Measurements from ENCODE around the gene SMG6.

Gene SMG6

GRCh38 chr17:2092253-2092652, 211.3 kb downstream of the SMG6 start:
- CTCF ChIA-PET: interaction anchor here (1.4 to 4.0 kb wide), 4 partner anchors 28 to 154 kb away, joined by 3 to 24 read pairs (median 4); no protein-coding TSS in a partner anchor

GRCh38 chr17:2090804-2091534, 212.6 kb downstream of the SMG6 start:
- Histone ChIP-seq H3K4me3 (ENCODE audit: low read depth, low read length) (no peak overlapping the region), H3K27ac (ENCODE audit: extremely low read depth, low read depth, low read length) (no peak overlapping the region), H3K4me1 (ENCODE audit: control insufficient read depth, insufficient read depth, low read length) (peaks cover 4% of the 10 kb centered on the region; the same call in 1 of the 2 replicates), H3K9me3 (ENCODE audit: control insufficient read depth, insufficient read depth, low read depth, low read length) (no peaks in the 10 kb centered on the region), H3K36me3 (ENCODE audit: control insufficient read depth in 2 of 2, insufficient read depth in 1 of 2, low read length in 2 of 2) (peaks cover 0 to 17% of the 10 kb centered on the region in 2 experiments; a peak in 2 of 3 replicates)
- no peak for TF ChIP-seq ZNF488 (tag by site-specific recombination; IDR thresholded peaks at IDR 0.05)
- TF ChIP-seq, protein P1, sequence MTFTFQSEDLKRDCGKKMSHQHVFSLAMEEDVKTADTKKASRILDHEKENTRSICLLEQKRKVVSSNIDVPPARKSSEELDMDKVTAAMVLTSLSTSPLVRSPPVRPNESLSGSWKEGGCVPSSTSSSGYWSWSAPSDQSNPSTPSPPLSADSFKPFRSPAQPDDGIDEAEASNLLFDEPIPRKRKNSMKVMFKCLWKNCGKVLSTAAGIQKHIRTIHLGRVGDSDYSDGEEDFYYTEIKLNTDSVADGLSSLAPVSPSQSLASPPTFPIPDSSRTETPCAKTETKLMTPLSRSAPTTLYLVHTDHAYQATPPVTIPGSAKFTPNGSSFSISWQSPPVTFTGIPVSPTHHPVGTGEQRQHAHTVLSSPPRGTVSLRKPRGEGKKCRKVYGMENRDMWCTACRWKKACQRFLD (tag by site-specific recombination; IDR thresholded peaks at IDR 0.05): no peak
- ChIA-PET CTCF (interaction anchor here (0.8 to 4.0 kb wide), 10 partner anchors 20 to 155 kb away, joined by 3 to 24 read pairs (median 3); no protein-coding TSS in a partner anchor), POLR2A (interaction anchor here (0.7 kb wide), 1 partner anchor 43 kb away, joined by 4 read pairs; no protein-coding TSS in a partner anchor)

More at GRCh38 chr17:2092253-2092652, 211.3 kb downstream of the SMG6 start:
- no peak overlapping the region for H3K4me3 ChIP-seq (ENCODE audit: low read depth, low read length)
- POLR2A ChIA-PET: interaction anchor here (0.6 to 0.7 kb wide), 2 partner anchors 35 to 150 kb away, joined by 3 to 7 read pairs; no protein-coding TSS in a partner anchor
- H3K9me3 ChIP-seq (ENCODE audit: control insufficient read depth, insufficient read depth, low read depth, low read length): no peaks in the 10 kb centered on the region
- H3K27ac ChIP-seq (ENCODE audit: extremely low read depth, low read depth, low read length): no peak overlapping the region
- H3K4me1 ChIP-seq (ENCODE audit: control insufficient read depth, insufficient read depth, low read length): peaks cover 4% of the 10 kb centered on the region; the same call in 1 of the 2 replicates
- TF ChIP-seq, protein P2, sequence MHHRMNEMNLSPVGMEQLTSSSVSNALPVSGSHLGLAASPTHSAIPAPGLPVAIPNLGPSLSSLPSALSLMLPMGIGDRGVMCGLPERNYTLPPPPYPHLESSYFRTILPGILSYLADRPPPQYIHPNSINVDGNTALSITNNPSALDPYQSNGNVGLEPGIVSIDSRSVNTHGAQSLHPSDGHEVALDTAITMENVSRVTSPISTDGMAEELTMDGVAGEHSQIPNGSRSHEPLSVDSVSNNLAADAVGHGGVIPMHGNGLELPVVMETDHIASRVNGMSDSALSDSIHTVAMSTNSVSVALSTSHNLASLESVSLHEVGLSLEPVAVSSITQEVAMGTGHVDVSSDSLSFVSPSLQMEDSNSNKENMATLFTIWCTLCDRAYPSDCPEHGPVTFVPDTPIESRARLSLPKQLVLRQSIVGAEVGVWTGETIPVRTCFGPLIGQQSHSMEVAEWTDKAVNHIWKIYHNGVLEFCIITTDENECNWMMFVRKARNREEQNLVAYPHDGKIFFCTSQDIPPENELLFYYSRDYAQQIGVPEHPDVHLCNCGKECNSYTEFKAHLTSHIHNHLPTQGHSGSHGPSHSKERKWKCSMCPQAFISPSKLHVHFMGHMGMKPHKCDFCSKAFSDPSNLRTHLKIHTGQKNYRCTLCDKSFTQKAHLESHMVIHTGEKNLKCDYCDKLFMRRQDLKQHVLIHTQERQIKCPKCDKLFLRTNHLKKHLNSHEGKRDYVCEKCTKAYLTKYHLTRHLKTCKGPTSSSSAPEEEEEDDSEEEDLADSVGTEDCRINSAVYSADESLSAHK (tag by site-specific recombination; IDR thresholded peaks at IDR 0.05): no peak
- no peak for TF ChIP-seq ZBTB20 (tag by site-specific recombination; IDR thresholded peaks at IDR 0.05)
- TF ChIP-seq SALL2 (tag by site-specific recombination; IDR thresholded peaks at IDR 0.05; ENCODE audit: borderline replicate concordance): no peak
- no peak for TF ChIP-seq ZNF221 (tag by site-specific recombination; IDR thresholded peaks at IDR 0.05; ENCODE audit: borderline replicate concordance)
- H3K36me3 ChIP-seq (ENCODE audit: control insufficient read depth in 2 of 2, insufficient read depth in 1 of 2, low read length in 2 of 2): peaks cover 0 to 11% of the 10 kb centered on the region in 2 experiments; a peak in 2 of 3 replicates

DNA sequence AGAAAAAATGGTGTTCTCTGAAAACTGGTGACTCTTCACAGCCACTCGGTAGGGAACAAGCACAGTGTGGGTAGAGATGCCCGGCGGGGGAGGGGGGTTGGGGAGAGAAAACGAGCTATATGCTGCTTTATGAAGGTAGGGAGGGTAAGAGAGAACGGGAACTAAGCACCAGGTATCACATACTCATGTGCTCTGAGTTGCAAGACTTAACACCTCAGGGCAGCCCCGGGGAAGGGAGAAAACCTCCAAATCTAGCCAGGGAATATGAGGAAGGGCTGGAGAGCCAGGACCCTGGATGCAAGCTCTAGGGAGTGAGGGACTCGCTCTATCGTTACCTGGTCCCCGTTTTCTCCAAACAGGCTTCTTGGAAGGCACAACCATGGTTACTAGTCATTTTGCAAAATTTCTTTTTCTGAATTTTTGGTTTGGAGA, 213.4 kb downstream of the SMG6 start:
- ChIA-PET POLR2A (interaction anchor here (0.7 kb wide), 2 partner anchors 175 to 1111 kb away, joined by 5 to 9 read pairs; no protein-coding TSS in a partner anchor), CTCF (interaction anchor here (0.9 to 4.0 kb wide), 6 partner anchors 20 to 156 kb away, joined by 3 to 24 read pairs (median 4); no protein-coding TSS in a partner anchor)
- Histone ChIP-seq H3K27ac (ENCODE audit: extremely low read depth, low read depth, low read length) (no peak overlapping the region), H3K9me3 (ENCODE audit: control insufficient read depth, insufficient read depth, low read depth, low read length) (no peaks in the 10 kb centered on the region), H3K36me3 (ENCODE audit: control insufficient read depth in 2 of 2, insufficient read depth in 1 of 2, low read length in 2 of 2) (peaks cover 0 to 21% of the 10 kb centered on the region in 2 experiments; a peak in 2 of 3 replicates), H3K4me1 (ENCODE audit: control insufficient read depth, insufficient read depth, low read length) (peaks cover 4% of the 10 kb centered on the region; the same call in 1 of the 2 replicates), H3K4me3 (ENCODE audit: low read depth, low read length) (no peak overlapping the region)
- TF ChIP-seq ZNF843 (tag by site-specific recombination; IDR thresholded peaks at IDR 0.05) (no peak), BCL11A (tag by site-specific recombination; IDR thresholded peaks at IDR 0.05; ENCODE audit: low read depth) (no peak), ZBTB1 (tag by site-specific recombination; IDR thresholded peaks at IDR 0.05) (no peak), ZNF112 (tag by site-specific recombination; IDR thresholded peaks at IDR 0.05) (no peak), ZNF501 (tag by site-specific recombination; IDR thresholded peaks at IDR 0.05) (no peak), SP3 (tag by site-specific recombination; IDR thresholded peaks at IDR 0.05) (no peak), EGR2 (tag by site-specific recombination; IDR thresholded peaks at IDR 0.05; ENCODE audit: low read depth) (no peak), PRDM1 (tag by site-specific recombination; IDR thresholded peaks at IDR 0.05) (no peak), ZNF707 (tag by site-specific recombination; IDR thresholded peaks at IDR 0.05) (no peak), ZNF785 (tag by site-specific recombination; IDR thresholded peaks at IDR 0.05) (no peak), ZNF670 (tag by site-specific recombination; IDR thresholded peaks at IDR 0.05; ENCODE audit: low read depth) (no peak), ZNF354C (tag by site-specific recombination; IDR thresholded peaks at IDR 0.05; ENCODE audit: borderline replicate concordance, low read depth) (no peak)
- TF ChIP-seq, protein P3, sequence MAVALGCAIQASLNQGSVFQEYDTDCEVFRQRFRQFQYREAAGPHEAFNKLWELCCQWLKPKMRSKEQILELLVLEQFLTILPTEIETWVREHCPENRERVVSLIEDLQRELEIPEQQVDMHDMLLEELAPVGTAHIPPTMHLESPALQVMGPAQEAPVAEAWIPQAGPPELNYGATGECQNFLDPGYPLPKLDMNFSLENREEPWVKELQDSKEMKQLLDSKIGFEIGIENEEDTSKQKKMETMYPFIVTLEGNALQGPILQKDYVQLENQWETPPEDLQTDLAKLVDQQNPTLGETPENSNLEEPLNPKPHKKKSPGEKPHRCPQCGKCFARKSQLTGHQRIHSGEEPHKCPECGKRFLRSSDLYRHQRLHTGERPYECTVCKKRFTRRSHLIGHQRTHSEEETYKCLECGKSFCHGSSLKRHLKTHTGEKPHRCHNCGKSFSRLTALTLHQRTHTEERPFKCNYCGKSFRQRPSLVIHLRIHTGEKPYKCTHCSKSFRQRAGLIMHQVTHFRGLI (tag by site-specific recombination; IDR thresholded peaks at IDR 0.05): no peak
